Large intestine (tissue), 3 donors: ENCODE data around the gene GNLY. TPM values are rescaled to one million over a fixed set of nuclear protein-coding genes. Genes with fewer than 3 reads are reported as not detected.
"Not testable (repeated sequence)": the region's sequence is repeated elsewhere in the genome, so short reads cannot be mapped to it uniquely, and the experiment has no call there.

Experiments used
- DNase-seq, 2 donors: peaks; one replicate each; pipeline versions ENCODE4 v3.0.0 to v3.0.0-alpha.2; 2013
- H3K27ac ChIP-seq: one replicate; pipeline ENCODE4 v1.5.1; 2013; ENCODE audit warnings: low read length
- H3K27me3 ChIP-seq: 2 replicates; pipeline ENCODE4 v1.6.1; 2013; ENCODE audit warnings: low read length; ENCODE audit not compliant: control insufficient read depth, insufficient read depth
- H3K36me3 ChIP-seq: 2 replicates; pipeline ENCODE4 v1.6.1; 2013; ENCODE audit warnings: low read length; ENCODE audit not compliant: control insufficient read depth, insufficient read depth
- H3K4me1 ChIP-seq: one replicate; pipeline ENCODE4 v1.6.1; 2013; ENCODE audit warnings: low read length; ENCODE audit not compliant: control insufficient read depth, insufficient read depth
- H3K4me3 ChIP-seq: one replicate; pipeline ENCODE4 v1.5.1; 2013; ENCODE audit warnings: low read length
- H3K9me3 ChIP-seq: one replicate; pipeline ENCODE4 v1.6.1; 2013; ENCODE audit warnings: mild to moderate bottlenecking, low read depth, low read length, moderate library complexity; ENCODE audit not compliant: control insufficient read depth
- WGBS: methylation state at CpG from one replicate; pipeline ENCODE4 v1.1.5; 2013; ENCODE audit warnings: low lambda C conversion rate; ENCODE audit not compliant: insufficient coverage; 5-methylcytosine and 5-hydroxymethylcytosine counted together
- polyA plus RNA-seq: library from polyadenylated mRNA; unstranded; fragments of 120-200 nt; gene quantifications from one replicate; pipeline ENCODE4 v1.2.1, GENCODE V29; 2013

Gene GNLY
- polyA plus RNA-seq, 1 donor = 13.1 TPM

- no peak overlapping the region for H3K27ac ChIP-seq
- no peak overlapping the region for H3K4me3 ChIP-seq
- WGBS = no CpG with 5 or more reads among the region's 11 CpGs
- H3K9me3 ChIP-seq = no peaks in the 10 kb centered on the region
- no peaks in the 10 kb centered on the region for H3K36me3 ChIP-seq
- DNase-seq = no peak
- H3K4me1 ChIP-seq = no peaks in the 10 kb centered on the region
- H3K27me3 ChIP-seq = no peaks in the 10 kb centered on the region
Observed at GRCh38 chr2:85665264-85665937, 28.8 kb upstream of the GNLY start.

GRCh38 chr2:85666016-85666415 is 28.1 kb upstream of the GNLY start:
- Histone ChIP-seq H3K9me3 (no peaks in the 10 kb centered on the region), H3K4me3 (no peak overlapping the region), H3K27me3 (no peaks in the 10 kb centered on the region), H3K27ac (no peak overlapping the region), H3K36me3 (no peaks in the 10 kb centered on the region), H3K4me1 (no peaks in the 10 kb centered on the region)
- no CpG with 5 or more reads among the region's 6 CpGs for WGBS
- DNase-seq = no peak

- no peak overlapping the region for H3K4me3 ChIP-seq
- WGBS = no CpG with 5 or more reads among the region's 11 CpGs
- H3K27ac ChIP-seq = no peak overlapping the region
- H3K36me3 ChIP-seq = no peaks in the 10 kb centered on the region
- H3K4me1 ChIP-seq = no peaks in the 10 kb centered on the region
- DNase-seq = no peak
- H3K9me3 ChIP-seq = no peaks in the 10 kb centered on the region
- no peaks in the 10 kb centered on the region for H3K27me3 ChIP-seq
Observed at GRCh38 chr2:85666435-85667316, 27.5 kb upstream of the GNLY start.

GRCh38 chr2:85667561-85668008 is 26.6 kb upstream of the GNLY start:
- Histone ChIP-seq H3K27ac (no peak overlapping the region), H3K4me1 (no peaks in the 10 kb centered on the region), H3K9me3 (no peaks in the 10 kb centered on the region), H3K27me3 (no peaks in the 10 kb centered on the region), H3K36me3 (no peaks in the 10 kb centered on the region), H3K4me3 (no peak overlapping the region)
- 60% methylated on average over 1 of the region's 3 CpGs for WGBS
- DNase-seq = no peak

- no CpG with 5 or more reads among the region's 5 CpGs for WGBS
- H3K9me3 ChIP-seq = no peaks in the 10 kb centered on the region
- H3K27me3 ChIP-seq = no peaks in the 10 kb centered on the region
- no peak for DNase-seq
- H3K4me3 ChIP-seq = no peak within 1 kb of the TSS
- H3K4me1 ChIP-seq = no peaks in the 10 kb centered on the region
- no peaks in the 10 kb centered on the region for H3K36me3 ChIP-seq
- H3K27ac ChIP-seq = no peak within 1 kb of the TSS
Observed at GRCh38 chr2:85668009-85668856, 25.9 kb upstream of the GNLY start, which contains the start of gene SFTPB. Gene SFTPB (minus strand): TSS chr2:85668199. CDS start chr2:85668183, 16 bp downstream.

GRCh38 chr2:85668857-85669142 is 25.4 kb upstream of the GNLY start:
- Histone ChIP-seq H3K9me3 (no peaks in the 10 kb centered on the region), H3K27me3 (no peaks in the 10 kb centered on the region), H3K4me1 (no peaks in the 10 kb centered on the region), H3K36me3 (no peaks in the 10 kb centered on the region), H3K27ac (no peak overlapping the region), H3K4me3 (no peak overlapping the region)
- WGBS = no CpG with 5 or more reads among the region's 3 CpGs
- DNase-seq = no peak

- no peak for DNase-seq
- H3K27ac ChIP-seq = no peak overlapping the region
- no peaks in the 10 kb centered on the region for H3K9me3 ChIP-seq
- H3K4me1 ChIP-seq = no peaks in the 10 kb centered on the region
- H3K36me3 ChIP-seq = no peaks in the 10 kb centered on the region
- WGBS = no CpG with 5 or more reads among the region's 5 CpGs
- H3K27me3 ChIP-seq = no peaks in the 10 kb centered on the region
- no peak overlapping the region for H3K4me3 ChIP-seq
Observed at GRCh38 chr2:85669549-85669948, 24.6 kb upstream of the GNLY start.

- H3K4me3 ChIP-seq, H3K36me3 ChIP-seq, H3K4me1 ChIP-seq, DNase-seq, H3K9me3 ChIP-seq, H3K27me3 ChIP-seq, H3K27ac ChIP-seq: not testable (repeated sequence)
- WGBS = no CpG with 5 or more reads among the region's 13 CpGs
Observed at GRCh38 chr2:85670416-85670815, 23.7 kb upstream of the GNLY start.

- no peaks in the 10 kb centered on the region for H3K36me3 ChIP-seq
- no peaks in the 10 kb centered on the region for H3K9me3 ChIP-seq
- H3K27ac ChIP-seq = no peak overlapping the region
- no peak for DNase-seq
- WGBS = 75% methylated on average over 7 of the region's 9 CpGs
- H3K27me3 ChIP-seq = no peaks in the 10 kb centered on the region
- no peak overlapping the region for H3K4me3 ChIP-seq
- no peaks in the 10 kb centered on the region for H3K4me1 ChIP-seq
Observed at GRCh38 chr2:85672456-85672855, 21.7 kb upstream of the GNLY start.

GRCh38 chr2:85673716-85674375 is 20.3 kb upstream of the GNLY start:
- H3K4me1 ChIP-seq = no peaks in the 10 kb centered on the region

More at GRCh38 chr2:85673716-85674375, 20.3 kb upstream of the GNLY start:
- no peak overlapping the region for H3K4me3 ChIP-seq
- DNase-seq = no peak
- no peak overlapping the region for H3K27ac ChIP-seq
- H3K36me3 ChIP-seq = no peaks in the 10 kb centered on the region
- WGBS = no CpG with 5 or more reads among the region's 11 CpGs
- H3K9me3 ChIP-seq = no peaks in the 10 kb centered on the region
- H3K27me3 ChIP-seq = no peaks in the 10 kb centered on the region
